GM10266 (cell line): ENCODE measurements around the gene GET4.
"Not testable (repeated sequence)": the region's sequence is repeated elsewhere in the genome, so short reads cannot be mapped to it uniquely, and the experiment has no call there.

Experiments
- DNase-seq: peaks from one replicate; pipeline ENCODE4 v3.0.0; 2012; ENCODE audit errors: extremely low spot score
- CTCF ChIP-seq: IDR thresholded peaks from 2 replicates; pipeline ENCODE4 v1.5.1; 2012; ENCODE audit warnings: mild to moderate bottlenecking, low read depth; ENCODE audit not compliant: control insufficient read depth, insufficient read depth; ENCODE audit errors: missing control alignments

The GET4 gene

DNA sequence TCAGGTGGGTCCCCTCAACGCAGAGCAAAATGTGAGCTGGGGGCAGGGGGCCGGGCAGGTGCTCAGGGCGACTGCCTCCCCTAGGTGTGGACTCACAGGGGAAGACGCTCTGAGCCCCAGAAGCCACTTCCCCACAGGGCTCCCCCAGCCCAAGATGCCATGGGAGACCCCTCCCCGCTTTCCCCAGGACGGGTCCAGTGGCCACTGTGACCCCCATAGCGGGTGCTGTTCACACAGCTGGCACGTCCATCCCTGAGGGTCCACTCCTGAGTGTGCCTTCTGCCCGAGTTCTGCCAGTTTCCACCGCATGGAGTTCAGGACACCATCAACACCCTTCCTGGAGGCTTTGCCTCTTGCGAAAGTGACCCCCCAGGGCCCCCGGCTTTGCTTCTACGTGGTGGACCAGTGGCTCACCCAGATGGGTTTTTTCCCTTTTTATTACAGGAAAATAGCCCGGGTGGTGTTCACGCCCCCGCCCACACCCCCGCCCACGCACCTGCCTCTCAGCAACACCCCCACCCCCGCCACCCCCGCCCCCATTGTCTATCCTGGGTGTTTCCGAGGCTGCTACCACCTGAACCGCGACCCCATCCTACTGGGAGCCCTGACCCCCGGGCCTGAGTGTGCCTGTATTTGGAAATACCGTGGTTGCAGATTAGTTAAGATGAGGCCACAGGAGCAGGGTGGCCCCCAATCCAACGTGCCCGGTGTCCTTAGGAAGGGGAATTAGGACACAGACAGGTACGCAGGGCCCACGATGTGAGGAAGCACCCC is 46.2 kb downstream of the GET4 start:
- no peak for TF ChIP-seq CTCF
- DNase-seq, result no peak

- no peak for TF ChIP-seq CTCF
- peak; percentile 93 for DNase-seq
Measured at GRCh38 chr7:923108-924041, 47.0 kb downstream of the GET4 start.

- not testable (repeated sequence) for DNase-seq
Measured at GRCh38 chr7:924042-924441, 47.7 kb downstream of the GET4 start.

GRCh38 chr7:924541-925231 is 48.3 kb downstream of the GET4 start:
- peak; percentile 82 for DNase-seq
- no peak for TF ChIP-seq CTCF

GRCh38 chr7:925601-926000 is 49.2 kb downstream of the GET4 start:
- DNase-seq, result no peak
- no peak for TF ChIP-seq CTCF

GRCh38 chr7:926061-927030 is 50.0 kb downstream of the GET4 start:
- no peak for TF ChIP-seq CTCF
- no peak for DNase-seq
